Fibroblast of mammary gland (primary cell): ENCODE data around the gene SMG6.

ENCODE experiments used
- DNase-seq: peaks from one replicate; pipeline ENCODE4 v3.0.0-alpha.2; 2010; ENCODE audit warnings: low read depth
- H3K4me3 ChIP-seq: 2 replicates; pipeline ENCODE4 v1.5.1; 2011; ENCODE audit warnings: low read depth, mild to moderate bottlenecking, low read length, moderate library complexity; ENCODE audit not compliant: control insufficient read depth
- TF ChIP-seq, protein P1 (sequence below): conservative IDR thresholded peaks from 2 replicates; pipeline ENCODE4 v1.5.1; 2011; ENCODE audit warnings: low read depth, low read length, inconsistent platforms; ENCODE audit not compliant: control insufficient read depth, insufficient read depth

Gene SMG6

DNA sequence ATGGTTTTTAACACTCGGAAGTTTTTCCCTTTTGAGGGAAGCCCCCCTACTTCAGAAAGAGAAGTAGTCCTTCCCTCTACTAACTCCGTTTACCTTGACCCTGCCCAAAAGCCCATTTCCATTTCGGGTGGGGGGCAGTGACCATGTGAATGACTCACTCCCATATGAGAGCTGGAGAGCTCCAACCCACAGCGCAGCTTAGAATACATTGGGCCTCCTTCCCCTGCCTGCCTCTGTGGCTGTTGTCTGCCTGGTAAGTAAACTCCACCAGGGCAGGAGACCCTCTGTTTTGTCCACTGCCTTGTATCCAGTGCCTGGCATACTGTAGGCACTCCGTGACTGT is 34.7 kb upstream of the SMG6 start:
- DNase-seq: no peak
- peak overlapping the region; percentile 97 for H3K4me3 ChIP-seq
- TF ChIP-seq, protein P1, sequence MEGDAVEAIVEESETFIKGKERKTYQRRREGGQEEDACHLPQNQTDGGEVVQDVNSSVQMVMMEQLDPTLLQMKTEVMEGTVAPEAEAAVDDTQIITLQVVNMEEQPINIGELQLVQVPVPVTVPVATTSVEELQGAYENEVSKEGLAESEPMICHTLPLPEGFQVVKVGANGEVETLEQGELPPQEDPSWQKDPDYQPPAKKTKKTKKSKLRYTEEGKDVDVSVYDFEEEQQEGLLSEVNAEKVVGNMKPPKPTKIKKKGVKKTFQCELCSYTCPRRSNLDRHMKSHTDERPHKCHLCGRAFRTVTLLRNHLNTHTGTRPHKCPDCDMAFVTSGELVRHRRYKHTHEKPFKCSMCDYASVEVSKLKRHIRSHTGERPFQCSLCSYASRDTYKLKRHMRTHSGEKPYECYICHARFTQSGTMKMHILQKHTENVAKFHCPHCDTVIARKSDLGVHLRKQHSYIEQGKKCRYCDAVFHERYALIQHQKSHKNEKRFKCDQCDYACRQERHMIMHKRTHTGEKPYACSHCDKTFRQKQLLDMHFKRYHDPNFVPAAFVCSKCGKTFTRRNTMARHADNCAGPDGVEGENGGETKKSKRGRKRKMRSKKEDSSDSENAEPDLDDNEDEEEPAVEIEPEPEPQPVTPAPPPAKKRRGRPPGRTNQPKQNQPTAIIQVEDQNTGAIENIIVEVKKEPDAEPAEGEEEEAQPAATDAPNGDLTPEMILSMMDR: no peak

DNA sequence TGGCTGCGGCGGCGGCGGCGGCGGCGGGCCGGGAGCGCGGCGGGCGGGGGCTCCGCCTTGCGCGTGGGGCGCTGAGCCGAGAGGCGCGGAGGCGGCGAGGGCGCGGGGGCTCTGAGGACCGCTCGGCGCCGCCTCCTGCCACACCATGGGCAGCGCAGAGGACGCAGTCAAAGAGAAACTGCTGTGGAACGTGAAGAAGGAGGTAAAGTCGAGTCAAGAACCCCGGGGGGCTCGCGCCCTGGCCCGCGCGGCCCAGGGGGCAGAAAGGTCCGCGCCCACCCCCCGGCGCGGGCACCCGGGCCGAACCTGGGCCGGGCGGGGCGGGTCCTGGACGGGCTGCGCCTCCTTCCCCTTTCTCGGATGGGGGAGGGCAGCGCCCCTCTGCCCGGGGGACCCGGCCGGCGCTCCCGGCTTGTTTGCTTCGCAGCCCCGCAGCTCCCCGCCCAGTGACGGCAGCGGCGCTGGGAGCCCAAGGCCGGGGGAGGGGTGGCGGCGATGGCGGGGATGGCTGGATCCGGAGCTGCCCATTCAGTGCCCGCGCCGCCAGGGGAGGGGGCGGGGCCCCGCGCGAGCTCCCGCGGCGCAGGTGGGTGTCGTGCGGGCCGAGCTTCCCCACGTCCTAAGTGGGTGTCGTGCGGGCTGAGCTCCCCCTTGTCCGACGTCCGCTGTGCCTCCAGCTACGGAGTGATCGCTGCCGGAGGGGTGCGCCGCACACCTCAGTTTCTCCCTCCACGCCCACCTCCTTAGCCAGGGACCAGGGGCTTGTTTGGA is 34.1 kb upstream of the SMG6 start:
- TF ChIP-seq, protein P1: no peak
- DNase-seq: peak; percentile 26
- peak overlapping the region; percentile 97 for H3K4me3 ChIP-seq

DNA sequence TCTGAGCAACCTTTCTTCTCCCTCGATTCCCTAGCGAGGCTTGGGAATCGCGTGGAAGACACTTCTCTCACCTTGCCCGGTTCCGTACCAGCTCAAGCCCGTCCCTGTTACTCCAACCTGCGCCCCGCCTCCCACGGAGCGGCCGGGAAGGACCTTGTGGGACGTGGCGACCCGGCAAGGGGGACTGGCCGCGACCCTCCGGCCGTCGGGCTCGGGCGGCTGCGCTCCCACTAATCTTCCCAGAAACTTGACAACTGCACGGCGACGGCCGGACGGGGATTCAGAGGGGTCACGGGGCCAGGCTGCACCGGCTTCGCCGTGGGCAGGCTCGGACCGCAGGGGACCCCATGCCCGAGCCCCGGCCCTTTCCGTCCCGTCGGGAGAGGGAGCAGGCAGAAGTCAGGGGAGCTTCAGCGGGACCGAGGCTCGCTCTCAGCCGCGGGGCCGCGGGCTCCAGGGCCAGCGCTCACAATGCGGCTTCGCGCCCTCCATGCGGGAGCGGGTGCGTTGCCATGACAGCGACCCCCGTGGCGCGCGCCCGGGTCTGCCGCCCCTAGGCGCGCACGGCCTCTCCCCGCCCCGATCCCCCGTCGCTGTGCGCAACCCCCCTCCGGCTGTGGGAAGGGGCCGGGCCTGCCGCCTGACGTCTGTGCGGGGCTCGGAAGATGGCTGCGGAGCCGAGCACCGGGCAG is 33.4 kb upstream of the SMG6 start, which contains the start of gene SGSM2:
Gene SGSM2 (plus strand): TSS at position 650 of the 692 bp plus-strand sequence. CDS start 188 bp downstream, outside the sequence.
- peak; percentile 15 for DNase-seq
- TF ChIP-seq, protein P1: no peak
- H3K4me3 ChIP-seq: peak within 1 kb of the TSS; percentile 97

DNA sequence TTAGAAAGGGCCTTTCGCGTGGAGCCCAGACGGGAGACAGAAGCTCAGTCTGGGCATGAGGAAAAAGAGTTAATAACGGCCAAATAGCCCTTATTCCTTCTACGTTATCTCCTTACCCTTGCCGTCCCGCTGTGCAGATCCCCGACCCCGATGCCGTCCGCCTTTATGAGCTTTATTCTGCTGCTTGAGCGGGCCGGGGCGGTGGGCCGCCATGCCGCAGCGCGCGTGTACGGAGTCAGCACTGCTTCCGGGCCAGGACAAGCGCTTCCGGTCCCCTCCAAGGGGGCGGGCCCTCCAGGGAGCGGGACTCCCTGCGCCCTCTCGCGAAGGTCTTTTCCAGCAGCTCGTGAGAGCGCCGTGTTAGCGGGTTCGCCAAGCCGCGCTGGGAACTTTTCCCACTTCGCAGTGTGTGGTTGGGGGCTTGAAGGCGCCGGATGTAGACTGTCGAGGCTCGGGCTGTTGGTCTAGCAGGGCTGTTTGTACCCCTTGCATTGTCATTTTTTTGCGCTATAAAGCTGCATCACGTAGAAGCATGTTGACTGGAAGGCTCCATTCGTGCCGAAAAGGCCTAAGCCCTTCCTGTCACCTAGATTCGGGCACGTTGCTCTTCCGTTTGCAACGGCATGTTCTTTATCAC is 32.7 kb upstream of the SMG6 start, which contains the start of gene TSR1:
Gene TSR1 (minus strand): TSS at position 243 of the 637 bp plus-strand sequence. CDS start 30 bp downstream, at position 213.
- peak; percentile 85 for DNase-seq
- TF ChIP-seq, protein P1: peak; percentile 9
- peak within 1 kb of the TSS; percentile 97 for H3K4me3 ChIP-seq

DNA sequence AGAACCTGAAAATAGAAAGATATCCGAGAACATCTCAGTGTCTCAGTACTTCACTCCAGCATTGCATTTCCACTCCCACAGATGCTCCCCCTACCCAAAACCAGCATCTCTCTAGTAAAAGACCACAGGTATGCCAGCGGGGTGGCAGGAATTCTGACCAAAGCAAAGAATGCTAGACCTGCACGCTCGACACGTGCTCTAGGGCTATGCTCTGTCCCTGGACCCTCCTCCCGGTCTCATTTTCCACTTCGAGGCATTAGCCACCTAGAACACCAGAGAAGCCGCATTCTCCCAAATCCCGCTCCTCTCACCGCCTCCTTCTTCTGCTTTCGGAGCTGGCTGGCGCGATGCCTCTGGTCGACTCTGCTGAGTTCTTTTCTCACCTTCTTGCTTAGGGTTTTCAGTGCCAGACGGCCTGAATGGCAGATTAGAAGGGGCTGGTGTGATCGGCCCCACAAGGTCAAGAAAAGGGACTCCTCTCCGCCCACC is 32.2 kb upstream of the SMG6 start:
- H3K4me3 ChIP-seq: peak overlapping the region; percentile 97
- TF ChIP-seq, protein P1: no peak
- no peak for DNase-seq

DNA sequence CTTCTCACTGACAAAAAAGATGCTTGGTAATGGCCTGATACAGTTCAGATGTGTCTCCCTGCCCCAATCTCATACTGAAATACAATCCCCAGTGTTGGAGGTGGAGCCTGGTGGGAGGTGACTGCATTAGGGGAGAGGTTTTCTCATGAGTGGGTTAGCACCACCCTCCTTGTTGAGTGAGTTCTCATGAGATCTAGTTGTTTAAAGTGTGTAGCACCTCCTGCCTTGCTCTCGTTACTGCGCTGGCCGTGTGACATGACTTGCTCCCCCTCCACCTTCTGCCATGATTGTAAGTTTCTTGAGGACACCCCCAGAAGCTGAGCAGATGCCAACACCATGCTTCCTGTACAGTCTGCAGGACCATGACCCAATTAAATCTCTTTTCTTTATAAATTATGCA is 27.7 kb upstream of the SMG6 start:
- H3K4me3 ChIP-seq: no peak overlapping the region
- peak; percentile 19 for DNase-seq
- TF ChIP-seq, protein P1: no peak
